ENCODE data around the gene DNLZ. TPM values are rescaled to one million over a fixed set of nuclear protein-coding genes. Genes with fewer than 3 reads are reported as not detected.

Gene DNLZ
- polyA plus RNA-seq, 1 donor from 2014 or later, result 23.6 TPM

GRCh38 chr9:136343884-136344269 lies 19.7 kb downstream of the DNLZ start:
- TF ChIP-seq POLR2AphosphoS5 (IDR thresholded peaks at IDR 0.05), result no peak
- no peak for TF ChIP-seq EP300 (conservative IDR thresholded peaks at IDR 0.05; ENCODE audit: poor library complexity, severe bottlenecking)
- no peak for TF ChIP-seq SMC3 (conservative IDR thresholded peaks at IDR 0.05; ENCODE audit: poor library complexity)
- no peak for TF ChIP-seq CTCF (IDR thresholded peaks at IDR 0.05; ENCODE audit: poor library complexity, severe bottlenecking)
- TF ChIP-seq EZH2 (IDR thresholded peaks at IDR 0.05; ENCODE audit: borderline replicate concordance, insufficient read depth, low read length, poor library complexity, severe bottlenecking), result no peak
- no peak for TF ChIP-seq TAF1 (IDR thresholded peaks at IDR 0.05; ENCODE audit: low read depth)
- TF ChIP-seq RAD21 (conservative IDR thresholded peaks at IDR 0.05), result no peak
- no peak for TF ChIP-seq REST (IDR thresholded peaks at IDR 0.05; ENCODE audit: borderline replicate concordance)
- TF ChIP-seq MXI1 (conservative IDR thresholded peaks at IDR 0.05; ENCODE audit: poor library complexity, severe bottlenecking), result no peak
- H3K4me2 ChIP-seq (ENCODE audit: low read length), result no peak overlapping the region
- H4K20me1 ChIP-seq (ENCODE audit: insufficient read depth), result no peaks in the 10 kb centered on the region
- no peak overlapping the region for H3K27ac ChIP-seq (ENCODE audit: low read length)
- H3K9me2 ChIP-seq (ENCODE audit: insufficient read depth, low read length), result no peaks in the 10 kb centered on the region
- H3K9me3 ChIP-seq (ENCODE audit: low read length), result no peaks in the 10 kb centered on the region
- no peak overlapping the region for H3K4me3 ChIP-seq (ENCODE audit: low read length)
- H3K9ac ChIP-seq (ENCODE audit: low read length), result no peak overlapping the region
- H3K27me3 ChIP-seq (ENCODE audit: insufficient read depth, low read depth, low read length), result no peaks in the 10 kb centered on the region
- no peaks in the 10 kb centered on the region for H3K79me2 ChIP-seq (replicated peaks; ENCODE audit: insufficient read depth, low read length)
- no peaks in the 10 kb centered on the region for H3F3A ChIP-seq (ENCODE audit: insufficient read depth, low read length, poor library complexity, severe bottlenecking)
- H3K36me3 ChIP-seq (ENCODE audit: insufficient read depth, low read length), result no peaks in the 10 kb centered on the region
- no peak overlapping the region for H2AFZ ChIP-seq (ENCODE audit: low read depth, low read length)

GRCh38 chr9:136343121-136343883 lies 20.2 kb downstream of the DNLZ start:
- Histone ChIP-seq H3K4me2 (ENCODE audit: low read length) (no peak overlapping the region), H3K9ac (ENCODE audit: low read length) (no peak overlapping the region), H3F3A (ENCODE audit: insufficient read depth, low read length, poor library complexity, severe bottlenecking) (no peaks in the 10 kb centered on the region), H3K79me2 (replicated peaks; ENCODE audit: insufficient read depth, low read length) (no peaks in the 10 kb centered on the region), H3K36me3 (ENCODE audit: insufficient read depth, low read length) (no peaks in the 10 kb centered on the region), H3K27me3 (ENCODE audit: insufficient read depth, low read depth, low read length) (no peaks in the 10 kb centered on the region), H2AFZ (ENCODE audit: low read depth, low read length) (no peak overlapping the region), H3K4me3 (ENCODE audit: low read length) (no peak overlapping the region), H4K20me1 (ENCODE audit: insufficient read depth) (no peaks in the 10 kb centered on the region), H3K27ac (ENCODE audit: low read length) (no peak overlapping the region), H3K9me2 (ENCODE audit: insufficient read depth, low read length) (no peaks in the 10 kb centered on the region), H3K9me3 (ENCODE audit: low read length) (no peaks in the 10 kb centered on the region)
- TF ChIP-seq EP300 (conservative IDR thresholded peaks at IDR 0.05; ENCODE audit: poor library complexity, severe bottlenecking) (no peak), SMC3 (conservative IDR thresholded peaks at IDR 0.05; ENCODE audit: poor library complexity) (no peak), TAF1 (IDR thresholded peaks at IDR 0.05; ENCODE audit: low read depth) (no peak)

All from neural cell (in vitro differentiated cells).